CD4-positive, alpha-beta T cell treated with Interleukin-15 for 1 hour (primary cell): ENCODE measurements around the gene PTER.

ENCODE experiments used
- DNase-seq: peaks from one replicate; pipeline ENCODE4 v3.0.0-alpha.2; 2020

Gene PTER

DNA sequence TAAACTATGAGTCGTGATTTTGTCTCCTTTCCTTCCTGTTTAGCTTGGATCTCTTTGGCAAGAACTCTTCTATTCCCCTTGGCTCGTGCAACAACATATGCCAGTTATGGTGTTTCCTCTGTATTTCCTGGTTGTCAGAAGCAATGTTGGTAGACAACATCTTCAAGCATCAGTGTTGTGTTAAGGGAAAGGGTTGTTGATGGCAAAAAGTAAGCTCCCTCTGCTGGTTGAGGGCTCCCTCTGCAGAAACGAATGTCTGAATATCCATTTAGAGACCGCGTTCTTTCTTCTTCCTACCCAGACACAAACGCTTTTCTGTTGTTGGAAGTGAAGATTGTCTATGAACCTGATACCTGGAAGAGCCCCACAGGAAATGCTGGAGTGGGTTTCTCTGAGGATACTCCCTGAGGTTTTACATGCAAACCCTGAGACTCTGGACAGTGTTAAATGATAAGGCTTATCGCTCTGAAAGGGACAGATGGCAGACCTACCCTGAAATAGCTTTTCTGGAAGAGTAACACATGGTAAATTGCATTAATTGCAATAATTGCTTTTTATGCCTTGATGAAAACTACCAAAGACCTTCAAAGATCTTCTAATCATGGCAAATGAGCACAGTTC lies 108.4 kb downstream of the PTER start:
- DNase-seq, result no peak

GRCh38 chr10:16547973-16548372 lies 111.2 kb downstream of the PTER start:
- no peak for DNase-seq

DNA sequence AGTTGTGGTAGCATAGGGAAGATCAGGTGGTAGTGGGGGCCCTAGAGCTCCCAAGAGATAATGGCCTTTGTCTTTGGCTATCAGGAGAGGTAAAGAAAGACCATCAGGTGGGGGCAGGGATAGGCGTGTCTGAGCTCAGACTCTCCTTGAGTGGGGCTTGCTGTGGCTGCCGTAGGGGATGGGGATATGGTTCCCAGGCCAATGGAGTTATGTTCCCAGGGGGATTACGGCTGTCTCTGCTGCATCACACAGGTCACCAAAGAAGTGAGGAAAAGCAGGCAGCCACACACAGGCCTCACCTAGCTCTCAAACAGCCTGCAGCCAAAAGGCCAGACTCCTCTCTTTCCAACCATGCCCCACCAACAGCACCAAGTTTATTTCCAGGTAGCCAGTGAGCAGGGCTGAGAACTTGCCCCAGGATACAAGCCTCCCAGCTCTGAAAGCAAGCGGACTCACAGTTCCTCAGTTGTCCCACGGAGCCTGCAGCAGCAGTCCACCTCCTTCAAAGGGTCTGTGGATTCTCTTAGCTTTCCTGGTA lies 122.5 kb downstream of the PTER start:
- DNase-seq, result no peak

GRCh38 chr10:16562891-16563290 lies 126.1 kb downstream of the PTER start:
- no peak for DNase-seq
